Left ventricle myocardium superior (tissue), 1 donor: ENCODE data around the gene HMCN1. TPM values are rescaled to one million over a fixed set of nuclear protein-coding genes. Genes with fewer than 3 reads are reported as not detected.

Source experiments
- ATAC-seq: fragments of 200-7000 bp; cut with Tn5 transposase; one replicate; pipeline ENCODE4 v1.9.1; 2020; ENCODE audit warnings: mild to moderate bottlenecking, moderate library complexity
- DNase-seq: peaks from one replicate; pipeline ENCODE4 v3.0.0-alpha.2; 2020
- intact Hi-C: fragments of 100-400 bp; cut with micrococcal nuclease; formaldehyde crosslinking; loops from one replicate; pipeline ENCODE4 v1.11.0; 2022
- total RNA-seq: library from RNA; stranded (reverse); fragmentation: NEBNext Ultra II Directional; extraction: Animal tissue kit (Norgen Biotek cat#: 25700); gene quantifications from one replicate; pipeline ENCODE4 v1.2.1, GENCODE V29; 2021
- donor health status: DM: no; HTN: yes; CAD: no; lungs with severe emphysema.

The HMCN1 gene
- total RNA-seq, 1 donor from 2014 or later = 3.8 TPM

GRCh38 chr1:186044079-186044685 is 310.0 kb downstream of the HMCN1 start:
- DNase-seq = no peak
- no peak for ATAC-seq
- intact Hi-C loops = no loop called here

GRCh38 chr1:186046437-186047211 is 312.4 kb downstream of the HMCN1 start:
- ATAC-seq = no peak
- intact Hi-C loops = no loop called here
- DNase-seq = no peak

- ATAC-seq (no peak), DNase-seq (no peak)
- intact Hi-C loops = no loop called here
Measured at GRCh38 chr1:186050360-186050759, 316.2 kb downstream of the HMCN1 start.

GRCh38 chr1:186054003-186054402 is 319.8 kb downstream of the HMCN1 start:
- intact Hi-C loops = no loop called here
- no peak for ATAC-seq
- DNase-seq = no peak

GRCh38 chr1:186054932-186055331 is 320.7 kb downstream of the HMCN1 start:
- intact Hi-C loops = no loop called here
- no peak for ATAC-seq

GRCh38 chr1:186055846-186056245 is 321.7 kb downstream of the HMCN1 start:
- ATAC-seq (no peak), DNase-seq (no peak)
- intact Hi-C loops = no loop called here

More at GRCh38 chr1:186054932-186055331, 320.7 kb downstream of the HMCN1 start:
- no peak for DNase-seq

GRCh38 chr1:186057086-186057485 is 322.9 kb downstream of the HMCN1 start:
- intact Hi-C loops = no loop called here
- no peak for ATAC-seq
- DNase-seq = no peak

GRCh38 chr1:186059311-186059710 is 325.1 kb downstream of the HMCN1 start:
- ATAC-seq (peak; percentile 74), DNase-seq (no peak)
- intact Hi-C loops = no loop called here

- intact Hi-C loops = no loop called here
- ATAC-seq (no peak), DNase-seq (no peak)
Measured at GRCh38 chr1:186059752-186060151, 325.6 kb downstream of the HMCN1 start.

- intact Hi-C loops = no loop called here
- ATAC-seq (no peak), DNase-seq (no peak)
Measured at GRCh38 chr1:186060226-186060625, 326.0 kb downstream of the HMCN1 start.

- DNase-seq (no peak), ATAC-seq (no peak)
- intact Hi-C loops = no loop called here
Measured at GRCh38 chr1:186063091-186063657, 329.0 kb downstream of the HMCN1 start.

GRCh38 chr1:186066411-186066810 is 332.2 kb downstream of the HMCN1 start:
- intact Hi-C loops = no loop called here
- DNase-seq (no peak), ATAC-seq (no peak)

- DNase-seq (no peak), ATAC-seq (no peak)
- intact Hi-C loops = no loop called here
Measured at GRCh38 chr1:186073697-186074096, 339.5 kb downstream of the HMCN1 start.

- no peak for DNase-seq
- ATAC-seq = no peak
- intact Hi-C loops = no loop called here
Measured at GRCh38 chr1:186076006-186076405, 341.8 kb downstream of the HMCN1 start.

- ATAC-seq (no peak), DNase-seq (no peak)
- intact Hi-C loops = no loop called here
Measured at GRCh38 chr1:186078245-186078644, 344.1 kb downstream of the HMCN1 start.

- intact Hi-C loops = no loop called here
- no peak for ATAC-seq
Measured at GRCh38 chr1:186079084-186079684, 345.0 kb downstream of the HMCN1 start.

GRCh38 chr1:186082235-186082937 is 348.2 kb downstream of the HMCN1 start:
- intact Hi-C loops = no loop called here
- DNase-seq (peak; percentile 59), ATAC-seq (peak; percentile 84)

More at GRCh38 chr1:186079084-186079684, 345.0 kb downstream of the HMCN1 start:
- no peak for DNase-seq

- intact Hi-C loops = no loop called here
- DNase-seq (no peak), ATAC-seq (no peak)
Measured at GRCh38 chr1:186086583-186086982, 352.4 kb downstream of the HMCN1 start.

- intact Hi-C loops = no loop called here
- DNase-seq (no peak), ATAC-seq (no peak)
Measured at GRCh38 chr1:186089940-186090339, 355.7 kb downstream of the HMCN1 start.
